ENCODE data around the gene EPHB2.

GRCh38 chr1:22967833-22968232 is 257.2 kb downstream of the EPHB2 start:
- TF ChIP-seq CTCF (IDR thresholded peaks at IDR 0.05) = no peak
- TF ChIP-seq POLR2A (IDR thresholded peaks at IDR 0.05) = no peak

Measured in testis (tissue), 2 donors.